Activated CD8-positive, alpha-beta memory T cell treated with anti-CD3 and anti-CD28 coated beads, Interleukin-2, amount 50 U/mL, for 48 hours (primary cell): ENCODE measurements around the gene GRAMD4.

Experiments used
- DNase-seq: peaks from one replicate; pipeline ENCODE4 v3.0.0-alpha.2; 2020

GRAMD4 gene

DNA sequence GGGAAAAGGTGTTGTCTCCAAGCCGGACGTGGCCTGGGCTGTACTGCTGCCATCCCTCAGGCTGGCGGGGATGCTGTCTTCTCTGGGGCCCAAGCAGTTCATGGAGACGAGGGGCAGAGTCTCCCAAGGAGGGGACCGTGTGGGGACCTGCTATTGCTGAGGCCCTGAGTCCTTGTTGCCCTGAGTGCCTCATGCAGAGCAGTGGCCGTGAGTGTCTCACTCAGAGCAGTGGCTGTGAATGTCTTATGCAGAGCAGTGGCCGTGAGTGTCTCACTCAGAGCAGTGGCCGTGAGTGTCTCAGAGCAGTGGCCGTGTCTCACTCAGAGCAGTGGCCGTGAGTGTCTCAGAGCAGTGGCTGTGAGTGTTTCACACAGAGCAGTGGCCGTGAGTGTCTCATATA lies 54.7 kb downstream of the GRAMD4 start:
- DNase-seq, result peak; percentile 66

DNA sequence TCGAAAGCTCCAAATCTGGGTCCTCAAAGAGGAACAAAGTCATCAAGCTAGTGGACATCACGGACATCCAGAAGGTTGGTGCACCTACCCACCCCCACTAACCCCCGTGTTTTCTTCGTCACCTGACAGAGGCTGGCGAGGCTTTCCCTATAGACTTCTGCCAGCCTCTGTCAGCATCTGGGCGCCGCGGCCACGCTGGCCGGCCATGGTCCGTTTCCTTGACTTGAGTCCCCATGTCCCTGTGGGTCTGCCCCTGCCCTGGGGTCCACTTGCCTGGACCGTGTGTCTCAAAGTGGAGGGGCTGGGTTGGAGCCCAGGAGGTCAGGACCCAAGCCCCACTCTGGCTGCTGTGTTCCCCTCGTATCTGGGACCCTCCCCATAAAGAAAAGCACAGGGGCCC lies 55.3 kb downstream of the GRAMD4 start:
- no peak for DNase-seq

DNA sequence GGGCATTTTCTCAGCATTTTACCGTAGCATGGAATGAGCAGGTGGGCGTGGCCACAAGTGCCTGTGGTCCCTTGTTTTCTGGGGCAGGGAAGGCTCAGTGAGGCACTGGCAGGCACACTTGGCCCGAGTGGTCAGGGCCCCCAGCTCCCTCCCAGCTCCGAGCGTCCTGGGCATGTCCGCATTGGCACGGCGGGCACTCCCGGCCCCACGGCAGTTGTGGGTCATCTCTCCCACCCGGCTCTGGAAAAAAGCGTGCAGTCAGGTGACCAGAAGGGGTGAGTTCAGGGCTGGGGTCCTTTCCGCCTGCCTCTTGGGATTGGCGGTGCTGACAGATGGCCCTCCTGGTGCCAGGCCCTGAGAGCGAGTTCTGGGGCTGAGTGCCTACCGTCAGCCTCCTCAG lies 55.8 kb downstream of the GRAMD4 start:
- no peak for DNase-seq

GRCh38 chr22:46676479-46676878 lies 56.3 kb downstream of the GRAMD4 start:
- DNase-seq, result no peak

GRCh38 chr22:46676881-46677280 lies 56.7 kb downstream of the GRAMD4 start:
- no peak for DNase-seq

- no peak for DNase-seq
These were observed 57.3 kb downstream of the GRAMD4 start for GRCh38 chr22:46677323-46678002.

DNA sequence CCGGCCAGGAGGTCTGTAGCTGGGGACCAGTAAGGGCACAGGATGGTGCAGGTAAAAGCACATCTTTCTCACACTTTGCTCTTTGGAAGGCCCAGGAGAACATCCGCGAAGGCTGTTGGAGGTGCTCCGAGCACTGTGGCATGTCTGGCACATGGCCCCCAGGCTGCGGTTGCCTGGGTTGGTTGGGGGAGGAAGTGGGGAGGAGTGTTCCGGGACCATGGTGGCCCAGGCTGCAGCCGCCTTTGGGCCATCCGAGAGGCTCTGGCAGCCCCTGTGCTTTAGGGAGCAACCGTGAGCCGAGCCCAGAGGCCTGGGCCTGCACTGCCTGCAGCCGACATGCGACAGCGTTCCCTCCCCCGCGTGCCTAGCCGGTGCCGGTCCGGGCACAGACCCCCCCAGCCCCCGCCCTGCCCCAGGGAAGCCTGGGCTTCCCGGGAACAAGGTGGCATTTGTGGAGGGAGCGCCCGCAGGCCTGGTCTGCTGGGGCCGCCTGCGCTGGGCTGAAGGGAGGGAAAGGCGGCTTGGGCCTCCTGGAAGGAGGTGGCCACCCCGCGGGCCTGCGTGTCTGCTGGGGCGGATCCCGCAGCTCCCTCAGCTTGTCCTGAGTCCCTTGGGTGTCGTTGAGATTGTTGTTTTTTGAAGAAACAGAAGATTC lies 57.9 kb downstream of the GRAMD4 start:
- DNase-seq, result no peak

GRCh38 chr22:46678785-46679700 lies 58.9 kb downstream of the GRAMD4 start:
- DNase-seq, result no peak

DNA sequence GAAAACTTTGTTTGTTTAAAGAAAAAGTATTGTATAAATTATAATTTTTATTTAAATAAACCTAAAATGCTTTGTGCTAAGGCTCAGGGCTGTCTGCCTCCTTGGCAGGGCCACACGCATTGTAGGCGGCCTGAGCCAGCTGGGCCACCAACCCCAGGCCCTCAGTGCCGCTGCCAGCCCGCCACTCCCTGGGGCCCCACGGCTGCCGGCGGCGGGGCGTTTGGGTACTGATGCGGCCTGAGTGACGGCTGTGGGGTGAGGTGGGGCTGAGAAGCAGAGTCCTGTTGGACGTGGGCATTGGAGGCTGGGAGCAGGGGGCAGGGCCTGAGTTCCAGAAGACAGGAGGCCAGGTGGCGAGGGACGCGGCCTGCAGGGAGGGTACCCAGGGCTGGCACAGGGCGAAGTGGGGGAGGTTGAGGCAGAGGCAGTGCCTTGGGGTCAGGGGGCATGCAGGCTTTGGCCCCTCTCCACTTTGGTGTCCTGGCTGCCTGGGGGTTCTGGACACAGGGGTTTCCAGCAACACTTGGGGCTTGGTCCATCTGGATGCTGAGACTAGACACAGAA lies 59.6 kb downstream of the GRAMD4 start:
- no peak for DNase-seq

DNA sequence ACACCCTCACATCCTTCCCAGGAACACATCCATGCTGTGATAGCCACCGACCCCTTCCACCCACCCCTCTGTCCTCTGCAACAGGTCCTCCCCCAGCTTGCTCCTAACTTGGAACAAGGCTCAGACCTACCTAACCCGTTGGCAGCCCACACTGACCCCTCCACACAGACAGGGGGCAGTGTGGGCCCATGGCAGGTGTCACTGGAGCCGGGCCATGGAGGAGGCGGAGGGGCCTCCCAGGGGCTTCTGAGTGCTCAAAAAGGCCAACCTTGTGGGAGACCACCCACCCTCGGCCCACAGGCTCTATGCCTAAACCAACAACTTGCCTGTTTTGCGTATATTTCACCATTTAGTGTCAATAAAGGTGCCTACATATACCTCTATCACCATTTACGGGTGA lies 60.8 kb downstream of the GRAMD4 start:
- DNase-seq, result no peak

DNA sequence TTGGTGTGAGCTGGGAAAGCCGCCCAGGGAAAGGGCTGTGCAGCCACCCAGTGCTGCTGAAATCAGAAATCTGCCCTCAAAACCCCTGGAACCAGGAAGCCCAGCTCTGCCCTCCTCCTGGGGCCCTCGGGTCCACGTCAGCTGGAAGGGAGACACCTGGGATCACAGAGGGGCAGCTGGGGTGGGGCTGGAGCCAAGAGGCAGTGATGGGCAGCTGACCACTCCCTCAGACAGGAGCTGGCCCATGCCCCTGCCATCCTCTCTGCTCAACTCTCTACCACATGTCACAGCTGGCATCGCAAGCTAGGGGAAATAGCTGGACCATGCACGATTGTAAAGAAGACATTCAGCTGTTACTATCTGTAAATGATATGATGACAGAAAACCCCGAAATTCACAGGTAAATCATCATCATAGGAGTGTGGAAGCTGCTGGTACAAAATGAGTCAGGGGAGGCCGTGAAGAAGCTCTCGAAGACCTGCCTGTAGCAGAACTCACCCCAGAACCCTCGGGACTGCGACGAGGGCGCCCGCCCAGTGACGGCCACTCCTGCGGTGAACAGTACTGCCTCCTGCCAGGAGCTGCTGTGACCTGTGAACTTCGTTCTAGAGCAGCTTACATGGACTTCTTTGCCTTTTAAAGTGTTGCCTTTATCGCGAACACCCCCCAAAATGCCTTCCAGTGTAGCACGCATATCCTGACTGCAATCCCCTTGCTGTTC lies 62.0 kb downstream of the GRAMD4 start:
- no peak for DNase-seq

DNA sequence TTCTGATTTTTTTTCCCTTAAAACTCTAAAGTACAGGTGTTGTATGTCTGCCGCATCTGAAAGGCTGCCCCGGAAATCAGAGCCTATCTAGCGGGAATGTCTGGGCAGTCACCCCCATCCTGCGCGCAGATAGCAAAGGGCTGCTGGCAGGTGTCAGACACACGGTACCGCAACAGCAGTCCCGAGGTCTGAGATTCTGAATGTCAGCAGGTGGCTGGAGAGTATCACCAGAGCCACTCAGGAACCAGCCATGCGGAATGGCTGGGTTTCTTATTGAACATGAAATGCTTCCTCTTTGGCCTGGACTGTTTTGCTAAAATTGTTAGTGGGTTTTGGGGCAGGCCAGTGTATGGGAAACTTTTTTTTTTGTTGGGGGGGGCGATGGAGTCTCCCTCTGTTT lies 64.5 kb downstream of the GRAMD4 start:
- no peak for DNase-seq

DNA sequence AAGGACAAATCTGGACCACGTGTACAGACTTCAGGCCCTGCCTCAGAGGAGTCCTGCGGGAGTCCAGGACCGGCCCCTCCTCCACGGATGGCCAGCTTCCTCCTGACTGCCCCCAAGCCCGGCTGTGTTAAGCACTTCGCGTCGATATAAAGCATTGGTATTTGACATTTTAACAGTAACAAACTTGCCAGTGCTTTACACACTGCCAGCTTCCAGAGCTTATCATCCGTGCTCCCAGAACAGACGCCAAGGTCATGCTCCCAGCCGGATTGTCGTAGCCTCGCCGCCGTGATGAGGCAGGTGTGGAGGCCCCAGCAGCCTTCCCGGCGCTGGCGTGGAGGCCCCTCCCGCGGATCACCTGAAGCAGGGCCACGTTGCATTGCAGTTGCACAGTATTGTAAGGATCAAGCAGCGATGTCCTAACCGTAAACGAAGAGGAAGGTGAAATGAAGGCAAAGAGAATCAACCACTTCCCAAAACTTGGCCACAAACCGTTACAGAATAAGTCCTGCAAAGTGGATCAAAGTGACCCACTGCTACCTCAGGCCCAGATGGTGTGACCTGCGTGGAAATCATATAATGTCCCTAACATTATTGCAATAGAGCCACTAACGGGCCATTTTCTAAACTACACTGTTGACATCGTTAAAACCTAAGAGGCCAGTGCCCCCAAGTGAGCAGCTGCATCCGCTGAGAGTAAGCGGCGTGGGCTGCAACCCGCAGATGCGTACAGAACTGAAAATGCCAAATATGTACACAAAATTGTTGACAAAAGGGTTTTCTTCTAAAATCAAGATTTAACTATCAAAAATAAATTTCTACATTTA lies 66.2 kb downstream of the GRAMD4 start:
- no peak for DNase-seq

DNA sequence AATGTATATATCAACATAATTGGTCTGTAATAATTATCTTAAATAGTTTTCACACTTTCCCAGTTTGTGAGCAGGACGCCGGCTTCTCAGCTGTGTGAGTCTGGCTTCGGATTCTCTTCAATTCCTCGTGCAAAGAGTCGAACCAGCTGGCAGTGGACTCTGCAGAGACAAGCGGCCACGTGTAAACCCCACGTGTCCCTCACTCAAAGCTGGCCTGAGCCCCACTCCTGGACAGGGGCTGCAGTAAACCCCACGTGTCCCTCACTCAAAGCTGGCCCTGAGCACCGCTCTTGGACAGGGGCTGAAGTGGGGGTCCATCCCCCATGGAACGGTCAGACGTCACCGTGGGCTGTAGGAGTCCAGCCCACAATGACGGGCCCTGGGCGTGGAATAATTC lies 66.9 kb downstream of the GRAMD4 start:
- DNase-seq, result no peak

GRCh38 chr22:46687460-46687859 lies 67.3 kb downstream of the GRAMD4 start:
- DNase-seq, result no peak

- DNase-seq, result no peak
These were observed 68.8 kb downstream of the GRAMD4 start for GRCh38 chr22:46688949-46689348.

DNA sequence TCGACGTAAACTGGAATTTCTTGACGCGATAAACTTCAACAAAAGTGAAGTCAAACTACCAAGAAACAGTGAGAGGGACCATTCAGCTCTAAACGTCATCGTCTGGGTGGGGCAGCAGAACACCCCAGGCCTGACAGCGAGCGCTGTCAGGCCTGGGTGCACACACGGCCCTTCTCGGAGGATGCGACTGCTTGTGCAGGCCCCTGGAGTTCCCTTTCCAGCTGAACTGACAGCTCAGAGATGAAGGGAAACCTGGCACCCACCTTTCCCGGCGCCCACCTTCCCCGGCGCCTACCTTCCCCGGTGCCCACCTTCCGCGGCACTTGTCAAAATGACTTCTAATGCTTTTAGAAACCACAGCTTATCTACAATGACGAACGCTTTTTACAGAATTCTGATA lies 70.0 kb downstream of the GRAMD4 start:
- no peak for DNase-seq

GRCh38 chr22:46691571-46691970 lies 71.4 kb downstream of the GRAMD4 start:
- no peak for DNase-seq

DNA sequence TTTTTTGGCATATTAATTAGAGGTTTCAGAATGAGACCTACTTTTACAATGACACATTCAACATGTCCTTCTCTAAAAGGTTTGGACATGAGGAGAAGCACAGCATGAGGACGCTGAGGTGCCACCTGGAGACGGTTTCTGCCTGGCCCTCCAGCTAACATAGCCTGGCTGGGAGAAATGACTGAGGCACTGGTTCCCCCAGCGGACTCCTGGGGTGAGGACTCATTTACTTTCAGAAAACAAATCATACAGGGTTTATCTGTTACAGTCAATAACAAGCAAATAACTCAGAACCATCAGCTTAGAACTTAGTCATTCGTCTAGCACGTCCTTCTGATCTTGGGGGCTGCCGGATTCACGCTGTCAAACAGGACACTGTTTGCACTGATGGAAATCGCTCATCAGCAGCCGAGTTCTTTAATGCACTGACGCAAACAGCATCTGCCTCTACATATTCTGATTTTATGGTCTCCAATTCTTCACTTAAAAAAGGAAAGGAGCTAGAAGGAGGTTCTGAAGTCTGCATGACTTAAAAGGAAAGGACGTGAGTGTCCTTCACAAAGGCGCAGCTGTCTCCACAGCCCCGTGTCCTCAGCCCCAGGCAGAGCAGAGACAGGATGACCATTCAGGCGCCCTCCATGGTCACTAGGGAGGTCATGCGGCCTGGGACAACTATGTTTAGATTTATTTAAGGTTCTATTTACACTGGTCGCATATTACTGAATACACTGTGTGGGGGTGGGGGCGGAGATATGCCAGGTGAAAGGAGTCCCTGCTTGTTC lies 73.6 kb downstream of the GRAMD4 start:
- DNase-seq, result no peak

- no peak for DNase-seq
These were observed 74.4 kb downstream of the GRAMD4 start for GRCh38 chr22:46694416-46695170.
